GM03348 (cell line): Measurements from ENCODE around the gene TMEM138.

ENCODE experiments used
- DNase-seq: peaks from one replicate; pipeline ENCODE4 v3.0.0; 2012; ENCODE audit warnings: low spot score

Gene TMEM138

GRCh38 chr11:61361741-61362541, at the start of gene TMEM138, which contains the start of gene CYB561A3:
TMEM138 (plus strand) TSS chr11:61362374; CDS start chr11:61364391, 2,017 bp downstream.
CYB561A3 (minus strand) TSS chr11:61361882; CDS start chr11:61356713, 5,169 bp downstream.
- peak; percentile 96 for DNase-seq

DNA sequence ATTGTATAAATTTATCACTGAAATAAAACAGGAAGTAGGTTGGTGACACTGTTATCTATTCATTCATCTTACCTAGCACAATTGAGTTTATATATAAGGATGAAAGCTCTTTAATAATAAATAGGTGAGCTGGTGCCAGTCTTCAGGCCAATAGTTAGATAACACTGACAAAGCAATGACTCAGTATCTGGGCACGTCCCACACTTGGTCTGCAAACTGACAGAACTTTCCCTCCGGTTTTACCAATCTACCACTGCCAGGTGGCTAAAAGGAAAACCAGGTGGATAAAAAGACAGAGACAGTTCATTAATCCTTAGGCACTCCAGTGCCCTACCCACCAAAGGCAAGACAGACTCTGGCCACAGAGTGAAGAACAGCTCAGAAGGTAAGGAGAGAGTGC, 46.9 kb upstream of the TMEM138 start:
- no peak for DNase-seq

- DNase-seq, result no peak
These were observed 36.3 kb upstream of the TMEM138 start for GRCh38 chr11:61325649-61326414.

DNA sequence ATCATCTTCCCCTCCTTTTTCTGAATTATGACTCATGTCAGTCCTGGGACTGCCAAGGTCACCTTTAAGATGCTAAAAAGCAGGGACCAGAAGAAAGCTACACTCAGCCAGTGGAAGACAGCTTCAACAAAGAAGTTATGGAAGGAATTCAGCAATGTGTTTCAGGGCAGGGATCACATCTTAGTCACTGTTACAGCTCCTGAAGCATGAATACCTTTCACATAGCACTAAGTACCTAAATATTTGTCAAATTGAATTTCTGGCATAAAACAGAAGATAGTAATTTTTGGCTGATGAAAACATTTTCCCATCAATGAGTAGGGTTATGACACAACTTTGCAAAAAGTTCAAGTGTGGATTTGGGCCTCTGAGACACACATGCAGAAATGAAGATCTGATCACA, 34.5 kb upstream of the TMEM138 start:
- peak; percentile 55 for DNase-seq

GRCh38 chr11:61328351-61328750, 33.8 kb upstream of the TMEM138 start:
- DNase-seq, result no peak

DNA sequence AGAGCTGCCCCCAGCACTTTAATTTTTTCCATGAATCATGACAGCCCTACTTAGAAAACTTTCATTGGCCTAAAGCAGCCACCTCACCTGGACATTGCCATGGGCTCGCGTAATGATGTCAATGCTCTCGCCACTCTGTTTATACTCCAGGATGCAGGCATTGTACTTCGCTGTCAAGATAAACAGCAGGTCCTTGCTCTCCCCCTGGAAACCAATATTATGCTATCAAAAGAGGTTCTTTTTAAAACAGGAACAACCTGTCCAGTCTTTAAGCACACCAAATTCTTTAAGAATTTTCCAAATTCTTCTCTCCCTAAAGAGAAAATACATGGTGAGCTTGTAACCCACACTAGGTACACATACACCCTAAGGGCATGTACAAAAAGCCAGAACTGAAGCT, 32.3 kb upstream of the TMEM138 start:
- DNase-seq, result no peak

DNA sequence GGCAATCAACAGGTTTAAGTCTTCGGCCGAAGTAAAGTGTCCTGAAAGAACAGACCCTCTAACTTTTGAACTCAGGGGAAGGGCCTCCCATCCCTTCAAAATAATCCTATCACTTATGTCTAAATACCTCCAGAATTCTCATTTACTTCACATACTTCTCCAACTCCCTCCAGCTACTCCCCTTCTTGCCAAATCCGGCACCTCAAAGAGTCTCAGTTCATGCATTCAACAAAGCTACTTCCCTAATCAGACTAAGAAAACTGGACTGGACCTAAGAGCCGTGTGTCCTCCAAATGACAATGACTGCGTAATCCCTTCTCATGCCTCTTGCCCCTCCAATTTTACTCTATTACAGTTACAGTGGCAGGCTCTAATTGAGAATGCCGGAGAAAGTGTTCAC, 30.5 kb upstream of the TMEM138 start:
- DNase-seq, result no peak

- peak; percentile 68 for DNase-seq
These were observed 29.8 kb upstream of the TMEM138 start for GRCh38 chr11:61332281-61332796.

DNA sequence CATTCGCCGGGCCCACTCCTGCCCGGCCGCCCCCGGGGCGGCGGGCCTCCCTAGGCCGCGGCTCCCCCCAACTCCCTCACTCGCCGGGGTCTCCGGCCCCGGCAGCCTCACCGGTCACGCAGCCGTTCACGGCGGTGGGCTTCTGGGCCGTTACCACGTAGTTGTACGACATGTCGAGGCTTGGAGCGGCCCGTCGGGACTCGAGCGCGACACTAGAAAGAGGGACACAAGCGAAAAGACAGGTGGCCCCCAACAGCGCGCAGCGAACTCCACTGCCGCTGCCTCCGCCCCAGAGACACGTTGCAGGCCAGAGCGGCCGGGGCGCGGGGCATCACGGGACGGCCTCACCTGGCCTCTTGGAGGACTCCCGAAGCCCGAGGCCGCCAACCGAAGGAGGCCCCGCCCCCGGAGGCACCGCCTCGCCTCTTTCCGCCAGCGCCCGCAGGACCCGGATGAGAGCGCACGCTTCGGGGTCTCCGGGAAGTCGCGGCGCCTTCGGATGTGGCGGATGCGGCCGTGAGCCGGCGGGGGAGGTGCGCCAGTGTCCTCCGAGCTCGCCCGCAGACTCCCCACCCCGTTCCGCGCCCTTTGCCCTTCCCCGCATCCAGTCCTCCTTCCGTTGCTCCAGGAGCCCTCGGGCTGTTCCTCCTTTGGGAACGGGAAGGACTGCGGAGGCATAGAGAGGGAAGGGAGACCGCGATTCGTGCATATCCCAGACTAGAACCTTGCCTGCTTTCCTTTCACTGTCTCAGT, 29.2 kb upstream of the TMEM138 start, which contains the start of the genes DDB1 and TKFC:
Gene DDB1 (minus strand): TSS at position 309 of the 753 bp plus-strand sequence. CDS start 137 bp downstream, at position 172.
Gene TKFC (plus strand): TSS at position 432 of the 753 bp plus-strand sequence. CDS start 1,501 bp downstream, outside the sequence.
- peak; percentile 97 for DNase-seq

- no peak for DNase-seq
These were observed 28.4 kb upstream of the TMEM138 start for GRCh38 chr11:61333550-61334433.

DNA sequence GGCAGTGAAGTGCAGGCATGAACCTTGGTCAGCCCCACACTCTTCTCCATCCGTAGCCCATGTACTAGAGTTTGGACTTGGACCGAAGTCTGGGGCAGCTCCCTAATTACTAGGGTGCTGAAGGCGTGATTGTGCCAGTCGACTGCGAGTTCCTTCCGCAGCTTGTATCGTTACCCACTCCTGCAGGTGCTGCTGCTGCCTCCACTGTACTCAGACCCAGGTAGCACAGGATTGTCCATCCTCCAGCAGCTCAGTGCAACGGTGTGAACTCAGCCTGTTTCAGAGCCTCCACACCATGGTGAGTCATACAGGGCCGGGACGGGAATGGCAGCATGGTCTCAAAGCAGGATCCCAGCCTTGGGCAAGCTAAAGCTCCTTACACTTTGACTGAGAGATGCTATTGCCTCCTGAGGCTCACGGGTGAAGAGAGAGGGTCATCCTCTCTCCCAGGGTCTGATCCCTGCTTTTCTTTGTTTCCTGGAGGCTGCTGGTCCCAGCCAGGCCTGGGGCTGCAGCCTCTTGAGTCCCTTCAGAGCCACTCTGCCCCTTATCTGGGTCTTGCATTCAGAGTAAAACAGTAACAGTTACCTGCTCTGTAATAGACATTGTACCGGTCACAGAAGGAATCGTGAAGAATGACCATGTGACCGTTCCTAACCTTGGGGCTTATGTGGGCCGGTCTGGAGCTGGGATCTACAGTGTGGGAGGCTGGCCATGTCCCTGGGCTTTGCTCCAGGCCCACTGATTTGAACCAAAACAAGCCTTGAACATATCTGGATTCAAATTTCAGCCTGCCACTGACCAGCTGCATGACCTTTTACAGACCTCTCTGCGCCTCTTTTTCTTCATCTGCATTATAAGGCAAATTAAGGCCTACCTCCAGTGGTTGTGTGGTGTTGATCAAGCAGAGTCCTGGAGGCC, 27.5 kb upstream of the TMEM138 start:
- DNase-seq, result no peak

GRCh38 chr11:61335355-61335710, 26.8 kb upstream of the TMEM138 start:
- DNase-seq, result no peak

DNA sequence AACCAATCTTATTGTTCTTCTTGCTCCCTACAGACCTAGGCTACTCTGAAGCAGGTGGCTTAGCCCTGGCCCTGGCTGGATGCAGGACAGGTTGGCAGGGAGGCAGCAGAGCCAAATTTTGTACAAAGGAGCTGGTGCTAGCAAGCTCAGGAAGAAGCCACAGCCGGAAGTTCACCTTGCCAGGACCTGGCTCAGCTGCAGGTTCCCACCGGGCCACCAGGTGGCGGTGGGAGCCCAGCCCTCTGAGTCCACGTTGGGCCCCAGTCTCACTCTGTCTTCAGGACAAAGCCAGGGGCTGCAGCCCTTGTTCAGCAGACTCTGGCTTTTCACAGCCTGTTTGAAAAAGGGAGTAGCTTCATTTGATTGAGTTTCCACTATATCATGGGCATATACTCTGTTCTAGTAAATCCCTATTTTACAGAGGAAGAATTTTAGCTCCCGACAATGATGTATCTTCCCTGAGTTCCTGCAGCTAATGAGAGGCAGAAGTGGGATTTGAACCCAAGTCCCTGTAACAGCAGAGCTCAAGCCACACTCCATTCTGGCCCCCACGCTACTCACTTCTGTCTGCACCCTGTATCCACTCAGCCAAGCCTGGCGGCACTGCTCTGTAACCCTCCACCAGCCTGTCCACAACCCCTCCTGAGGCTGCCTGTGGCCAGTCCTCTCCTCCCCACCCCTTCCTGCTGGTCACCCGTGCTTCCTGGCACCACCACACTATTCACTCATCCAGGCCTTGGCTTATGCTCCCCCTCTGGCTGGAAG, 25.8 kb upstream of the TMEM138 start:
- DNase-seq, result peak; percentile 92

- DNase-seq, result no peak
These were observed 24.3 kb upstream of the TMEM138 start for GRCh38 chr11:61337706-61338470.

DNA sequence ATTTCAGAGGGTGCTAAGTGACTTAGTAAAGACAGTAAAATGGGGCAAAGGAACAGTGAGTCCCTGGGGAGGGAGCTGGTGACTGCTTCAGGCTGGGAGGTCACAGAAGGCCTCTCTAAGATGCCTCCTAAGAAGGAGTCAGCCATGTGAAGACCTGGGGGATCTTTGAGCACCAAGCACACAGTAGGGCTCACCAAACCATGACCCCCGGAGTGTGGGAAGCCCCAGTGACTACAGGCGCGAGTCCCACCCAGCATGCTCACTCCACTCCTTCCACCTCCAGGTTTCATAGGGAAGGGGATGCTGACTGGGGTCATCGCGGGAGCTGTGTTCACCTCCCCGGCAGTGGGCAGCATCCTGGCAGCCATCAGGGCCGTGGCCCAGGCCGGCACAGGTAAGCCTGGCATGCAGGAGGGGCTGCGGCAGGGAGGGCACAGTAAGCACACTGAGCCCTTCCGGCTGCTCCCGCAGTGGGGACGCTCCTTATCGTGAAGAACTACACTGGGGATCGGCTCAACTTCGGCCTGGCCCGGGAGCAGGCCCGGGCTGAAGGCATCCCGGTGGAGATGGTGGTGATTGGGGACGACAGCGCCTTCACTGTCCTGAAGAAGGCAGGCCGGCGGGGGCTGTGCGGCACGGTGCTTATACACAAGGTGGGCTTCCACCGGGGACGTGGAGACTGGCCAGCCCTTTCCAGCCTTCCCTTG, 23.2 kb upstream of the TMEM138 start:
- DNase-seq, result no peak

DNA sequence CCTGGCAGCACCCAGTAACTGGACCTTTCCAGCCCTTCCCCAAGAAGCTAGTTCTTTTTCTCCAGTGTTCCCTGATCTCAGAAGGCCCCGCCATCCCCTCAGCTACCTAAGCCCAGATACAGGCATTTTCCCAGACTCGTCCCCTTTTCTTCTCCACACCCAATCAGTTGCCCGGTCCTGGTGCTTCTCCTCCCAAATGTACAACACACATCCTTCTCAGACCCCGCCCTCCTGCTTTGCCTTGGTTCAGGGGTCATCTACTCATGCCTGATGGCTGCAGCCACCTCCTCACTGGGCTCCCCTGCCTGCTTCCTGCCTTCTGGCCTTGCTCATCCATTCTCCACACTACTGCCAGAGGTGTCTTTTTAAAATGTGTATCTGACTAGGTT, 22.7 kb upstream of the TMEM138 start:
- no peak for DNase-seq

DNA sequence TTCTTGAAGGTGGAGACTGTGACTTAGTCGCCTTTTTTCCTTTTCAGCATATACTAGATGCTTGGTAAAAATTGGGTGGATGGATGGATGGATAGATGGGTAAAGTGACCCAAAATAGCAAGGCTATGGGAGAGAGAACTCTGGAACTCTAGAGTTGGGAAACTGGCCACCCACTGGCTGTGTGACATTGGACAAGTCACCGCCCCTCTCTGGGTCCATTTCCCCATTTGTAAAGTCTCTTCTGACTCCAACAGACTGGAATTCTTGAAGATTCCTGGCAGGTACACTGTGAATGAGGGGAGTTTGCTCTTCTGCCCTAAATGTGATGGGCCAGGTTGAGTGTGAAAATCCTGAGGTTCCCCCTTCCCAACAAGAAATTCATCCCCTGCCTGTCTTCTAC, 21.2 kb upstream of the TMEM138 start:
- no peak for DNase-seq

- DNase-seq, result no peak
These were observed 20.5 kb upstream of the TMEM138 start for GRCh38 chr11:61341706-61342105.
